ENCODE data around the gene TMEM135. TPM values are rescaled to one million over a fixed set of nuclear protein-coding genes. Genes with fewer than 3 reads are reported as not detected.
"Not testable (repeated sequence)": the region's sequence is repeated elsewhere in the genome, so short reads cannot be mapped to it uniquely, and the experiment has no call there.

TMEM135 gene
- total RNA-seq, 1 donor from 2014 or later, result 20.6 TPM

- Histone ChIP-seq H3K9me3 (ENCODE audit: insufficient read depth, low read depth, low read length) (no peaks in the 10 kb centered on the region), H4K20me1 (ENCODE audit: insufficient read depth, low read length) (no peaks in the 10 kb centered on the region), H3K36me3 (ENCODE audit: insufficient read depth, low read length) (no peaks in the 10 kb centered on the region), H3K4me3 (ENCODE audit: insufficient read depth, low read depth, low read length) (no peak overlapping the region), H3K27ac (ENCODE audit: low read depth, low read length) (peak overlapping the region; percentile 19), H3K79me2 (ENCODE audit: insufficient read depth, low read length) (no peaks in the 10 kb centered on the region), H3K27me3 (ENCODE audit: insufficient read depth, low read length) (no peaks in the 10 kb centered on the region), H3K9ac (ENCODE audit: low read length) (no peak overlapping the region), H2AFZ (ENCODE audit: low read depth, low read length) (no peak overlapping the region), H3K4me1 (ENCODE audit: insufficient read depth, low read length) (peaks cover 5% of the 10 kb centered on the region), H3K4me2 (ENCODE audit: low read length) (no peak overlapping the region)
- Mint-ChIP-seq H3K4me1 (ENCODE audit: low read depth, unreplicated experiment) (peaks cover 20% of the 10 kb centered on the region), H3K36me3 (ENCODE audit: low read depth, unreplicated experiment) (no peaks in the 10 kb centered on the region), H3K4me3 (ENCODE audit: unreplicated experiment) (no peak overlapping the region), H3K27me3 (ENCODE audit: low read depth, unreplicated experiment) (no peaks in the 10 kb centered on the region), H3K9me3 (ENCODE audit: unreplicated experiment) (no peaks in the 10 kb centered on the region), H3K27ac (ENCODE audit: unreplicated experiment) (no peak overlapping the region)
- FAIRE-seq, result no peak
- TF ChIP-seq EZH2 (IDR thresholded peaks at IDR 0.05; ENCODE audit: insufficient read depth, low read length), result no peak
- TF ChIP-seq CTCF (IDR thresholded peaks at IDR 0.05; ENCODE audit: insufficient read depth, low read depth, low read length), result no peak
- DNase-seq (ENCODE audit: low read depth), result peak; percentile 26
Observed at GRCh38 chr11:86990031-86990430, 47.7 kb upstream of the TMEM135 start.

GRCh38 chr11:86990515-86990914 is 47.2 kb upstream of the TMEM135 start:
- DNase-seq (ENCODE audit: low read depth) (peak; percentile 82), FAIRE-seq (no peak)
- Histone ChIP-seq H3K27me3 (ENCODE audit: insufficient read depth, low read length) (no peaks in the 10 kb centered on the region), H3K9me3 (ENCODE audit: insufficient read depth, low read depth, low read length) (no peaks in the 10 kb centered on the region), H4K20me1 (ENCODE audit: insufficient read depth, low read length) (no peaks in the 10 kb centered on the region), H3K36me3 (ENCODE audit: insufficient read depth, low read length) (no peaks in the 10 kb centered on the region), H3K9ac (ENCODE audit: low read length) (no peak overlapping the region), H3K4me2 (ENCODE audit: low read length) (peak overlapping the region; percentile 28), H3K4me1 (ENCODE audit: insufficient read depth, low read length) (peaks cover 5% of the 10 kb centered on the region), H3K79me2 (ENCODE audit: insufficient read depth, low read length) (no peaks in the 10 kb centered on the region), H3K27ac (ENCODE audit: low read depth, low read length) (peak overlapping the region; percentile 19), H3K4me3 (ENCODE audit: insufficient read depth, low read depth, low read length) (no peak overlapping the region), H2AFZ (ENCODE audit: low read depth, low read length) (no peak overlapping the region)
- H3K9me3 Mint-ChIP-seq (ENCODE audit: unreplicated experiment), result no peaks in the 10 kb centered on the region
- no peaks in the 10 kb centered on the region for H3K27me3 Mint-ChIP-seq (ENCODE audit: low read depth, unreplicated experiment)
- no peak overlapping the region for H3K4me3 Mint-ChIP-seq (ENCODE audit: unreplicated experiment)
- peak overlapping the region; percentile 7 for H3K27ac Mint-ChIP-seq (ENCODE audit: unreplicated experiment)
- peaks cover 20% of the 10 kb centered on the region for H3K4me1 Mint-ChIP-seq (ENCODE audit: low read depth, unreplicated experiment)
- TF ChIP-seq CTCF (IDR thresholded peaks at IDR 0.05; ENCODE audit: insufficient read depth, low read depth, low read length) (no peak), EZH2 (IDR thresholded peaks at IDR 0.05; ENCODE audit: insufficient read depth, low read length) (no peak)
- H3K36me3 Mint-ChIP-seq (ENCODE audit: low read depth, unreplicated experiment), result no peaks in the 10 kb centered on the region

- Histone ChIP-seq H3K27ac (ENCODE audit: low read depth, low read length) (no peak overlapping the region), H3K4me2 (ENCODE audit: low read length) (no peak overlapping the region), H3K27me3 (ENCODE audit: insufficient read depth, low read length) (no peaks in the 10 kb centered on the region), H4K20me1 (ENCODE audit: insufficient read depth, low read length) (no peaks in the 10 kb centered on the region), H2AFZ (ENCODE audit: low read depth, low read length) (no peak overlapping the region), H3K4me1 (ENCODE audit: insufficient read depth, low read length) (peaks cover 5% of the 10 kb centered on the region), H3K36me3 (ENCODE audit: insufficient read depth, low read length) (no peaks in the 10 kb centered on the region), H3K9me3 (ENCODE audit: insufficient read depth, low read depth, low read length) (no peaks in the 10 kb centered on the region), H3K9ac (ENCODE audit: low read length) (no peak overlapping the region), H3K79me2 (ENCODE audit: insufficient read depth, low read length) (no peaks in the 10 kb centered on the region), H3K4me3 (ENCODE audit: insufficient read depth, low read depth, low read length) (no peak overlapping the region)
- no peaks in the 10 kb centered on the region for H3K27me3 Mint-ChIP-seq (ENCODE audit: low read depth, unreplicated experiment)
- H3K36me3 Mint-ChIP-seq (ENCODE audit: low read depth, unreplicated experiment), result no peaks in the 10 kb centered on the region
- H3K4me3 Mint-ChIP-seq (ENCODE audit: unreplicated experiment), result no peak overlapping the region
- FAIRE-seq (no peak), DNase-seq (ENCODE audit: low read depth) (no peak)
- H3K9me3 Mint-ChIP-seq (ENCODE audit: unreplicated experiment), result no peaks in the 10 kb centered on the region
- TF ChIP-seq EZH2 (IDR thresholded peaks at IDR 0.05; ENCODE audit: insufficient read depth, low read length) (no peak), CTCF (IDR thresholded peaks at IDR 0.05; ENCODE audit: insufficient read depth, low read depth, low read length) (no peak)
- H3K27ac Mint-ChIP-seq (ENCODE audit: unreplicated experiment), result no peak overlapping the region
- peaks cover 20% of the 10 kb centered on the region for H3K4me1 Mint-ChIP-seq (ENCODE audit: low read depth, unreplicated experiment)
Observed at GRCh38 chr11:86991341-86991740, 46.4 kb upstream of the TMEM135 start.

GRCh38 chr11:86992340-86992739 is 45.4 kb upstream of the TMEM135 start:
- H3K36me3 Mint-ChIP-seq (ENCODE audit: low read depth, unreplicated experiment); H3K27me3 Mint-ChIP-seq (ENCODE audit: low read depth, unreplicated experiment); FAIRE-seq: not testable (repeated sequence)

More at GRCh38 chr11:86992340-86992739, 45.4 kb upstream of the TMEM135 start:
- H3K9ac ChIP-seq (ENCODE audit: low read length); H3K27ac Mint-ChIP-seq (ENCODE audit: unreplicated experiment); H3K4me2 ChIP-seq (ENCODE audit: low read length); H3K4me3 Mint-ChIP-seq (ENCODE audit: unreplicated experiment); H3K4me1 ChIP-seq (ENCODE audit: insufficient read depth, low read length); H3K9me3 ChIP-seq (ENCODE audit: insufficient read depth, low read depth, low read length); H3K36me3 ChIP-seq (ENCODE audit: insufficient read depth, low read length); H3K79me2 ChIP-seq (ENCODE audit: insufficient read depth, low read length); H3K4me3 ChIP-seq (ENCODE audit: insufficient read depth, low read depth, low read length); H4K20me1 ChIP-seq (ENCODE audit: insufficient read depth, low read length); H3K9me3 Mint-ChIP-seq (ENCODE audit: unreplicated experiment); H3K27ac ChIP-seq (ENCODE audit: low read depth, low read length); H3K27me3 ChIP-seq (ENCODE audit: insufficient read depth, low read length); DNase-seq (ENCODE audit: low read depth); H2AFZ ChIP-seq (ENCODE audit: low read depth, low read length): not testable (repeated sequence)
- H3K4me1 Mint-ChIP-seq (ENCODE audit: low read depth, unreplicated experiment), result peaks cover 20% of the 10 kb centered on the region
